ENCODE data around the gene BHMT2. TPM values are rescaled to one million over a fixed set of nuclear protein-coding genes. Genes with fewer than 3 reads are reported as not detected.

Gene BHMT2
- total and polyA plus RNA-seq, 2 of the 4 experiments (the other 2 are of a cell fraction) = 0.36 to 0.60 TPM

DNA sequence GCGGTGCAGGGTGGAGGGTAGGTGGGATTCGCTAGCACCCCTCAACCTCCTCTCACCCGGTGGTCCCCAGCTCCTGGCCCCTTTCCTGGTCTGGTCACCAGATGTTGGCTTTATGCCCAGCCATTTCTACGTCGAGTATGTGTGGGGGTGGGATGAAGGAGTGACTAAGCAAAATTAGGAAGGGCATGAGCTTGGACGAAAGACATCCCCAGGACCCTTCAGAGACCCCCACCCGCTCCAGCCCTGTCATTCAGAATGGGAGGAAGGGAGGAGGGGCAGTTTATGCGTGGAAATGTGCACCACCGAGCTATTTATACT is 742 bp downstream of the BHMT2 start:
- Histone ChIP-seq H4K20me1 (ENCODE audit: insufficient read depth, low read length) (no peaks in the 10 kb centered on the region), H3K9me3 (ENCODE audit: control insufficient read depth, insufficient read depth, low read length) (peaks cover 6% of the 10 kb centered on the region), H3K79me1 (ENCODE audit: low read depth in 1 of 2, low read length in 2 of 2) (no peaks in the 10 kb centered on the region), H3K27ac (ENCODE audit: insufficient read depth, low read length) (no peak overlapping the region), H2BK120ac (ENCODE audit: low read depth, low read length) (peak overlapping the region; percentile 19; the same call in 1 of the 2 replicates), H3K56ac (ENCODE audit: extremely low read depth, insufficient read depth, low read length) (no peak overlapping the region), H2BK5ac (ENCODE audit: low read depth, low read length, poor library complexity, severe bottlenecking) (no peak overlapping the region), H3K4me2 (ENCODE audit: low read depth, low read length) (no peak overlapping the region; the same call in 1 of the 2 replicates), H2AFZ (replicated peaks; ENCODE audit: low read length, poor library complexity) (peak overlapping the region; percentile 87), H3K23ac (ENCODE audit: low read depth, low read length) (no peak overlapping the region), H2AK5ac (ENCODE audit: low read depth, low read length) (0 out of 2 replicates have a peak overlapping the region, but pooled peaks have one; percentile 0), H4K91ac (ENCODE audit: insufficient read depth, low read depth, low read length) (no peak overlapping the region), H3K9ac (ENCODE audit: low read depth, low read length) (no peak overlapping the region), H3K9me1 (ENCODE audit: insufficient read depth, low read length) (0 out of 2 replicates have a peak, but pooled peaks cover 3% of the 10 kb centered on the region), H2BK15ac (ENCODE audit: low read depth, low read length) (no peak overlapping the region), H4K5ac (ENCODE audit: low read depth, low read length) (no peak overlapping the region), H3K14ac (replicated peaks; ENCODE audit: low read depth, low read length) (no peak overlapping the region), H3K4me1 (ENCODE audit: control insufficient read depth, insufficient read depth, low read length) (peaks cover 5% of the 10 kb centered on the region; the same call in 1 of the 2 replicates), H3K4ac (ENCODE audit: low read depth, low read length) (no peak overlapping the region), H3K27me3 (ENCODE audit: control insufficient read depth, insufficient read depth, low read length) (no peaks in the 10 kb centered on the region; the same call in 1 of the 2 replicates), H2AK9ac (replicated peaks; ENCODE audit: low read depth, low read length, poor library complexity) (no peak overlapping the region), H2BK20ac (ENCODE audit: low read depth, low read length) (no peak overlapping the region), H3K4me3 (ENCODE audit: insufficient read depth, low read depth, low read length) (no peak overlapping the region), H4K8ac (ENCODE audit: low read depth in 2 of 2, low read length in 2 of 2) (peak overlapping the region in 1 of 2 experiments; percentile 26; a peak in 1 of 4 replicates), H3K36me3 (ENCODE audit: control insufficient read depth, insufficient read depth, low read length) (no peaks in the 10 kb centered on the region), H3K18ac (ENCODE audit: low read depth, low read length) (no peak overlapping the region; the same call in 1 of the 2 replicates)
- no TSS peak for BruUV-seq (replicated peaks)
- in situ Hi-C loops (cut with MboI; ENCODE audit: low sequenced_read_pairs) (no loop called here), intact Hi-C loops (cut with micrococcal nuclease) (no loop called here), dilution Hi-C loops (cut with HindIII; ENCODE audit: low sequenced_read_pairs, unreplicated experiment) (no loop called here)
- no peak for TF ChIP-seq MAFK (IDR thresholded peaks at IDR 0.05; ENCODE audit: low read depth, low read length)
- peak; percentile 85 for TF ChIP-seq NFE2L2 (IDR thresholded peaks at IDR 0.05; ENCODE audit: low read depth, low read length)
- DNase-seq (peak; percentile 26), ATAC-seq (ENCODE audit: low read depth) (no peak)
- ChIA-PET POLR2A (ENCODE audit: unreplicated experiment) (no interaction called here), CTCF (no interaction called here)
- WGBS, 2 experiments (ENCODE audit: extremely low coverage in 2 of 2, insufficient read length in 1 of 2) = no CpG with 5 or more reads among the region's 9 CpGs

Measured in IMR-90 (cell line).